Effector memory CD4-positive, alpha-beta T cell (primary cell): ENCODE data around the gene ELL2.

Experiments
- DNase-seq, 3 donors: peaks; one replicate each; pipeline ENCODE4 v3.0.0-alpha.2; 2020
- H3K27ac ChIP-seq: 2 replicates; pipeline ENCODE4 v1.7.0; 2013; ENCODE audit warnings: mild to moderate bottlenecking, low read length, moderate library complexity; ENCODE audit not compliant: insufficient read depth, poor library complexity, severe bottlenecking
- H3K27me3 ChIP-seq: replicated peaks from 2 replicates; pipeline ENCODE4 v1.7.0; 2013; ENCODE audit warnings: mild to moderate bottlenecking, low read length; ENCODE audit not compliant: insufficient read depth, control insufficient read depth, poor library complexity, severe bottlenecking
- H3K36me3 ChIP-seq: 2 replicates; pipeline ENCODE4 v1.7.0; 2013; ENCODE audit warnings: mild to moderate bottlenecking, low read length, moderate library complexity; ENCODE audit not compliant: control insufficient read depth, insufficient read depth
- H3K4me1 ChIP-seq: 2 replicates; pipeline ENCODE4 v1.7.0; 2013; ENCODE audit warnings: low read length, mild to moderate bottlenecking; ENCODE audit not compliant: control insufficient read depth, insufficient read depth, poor library complexity, severe bottlenecking
- H3K4me3 ChIP-seq: 2 replicates; pipeline ENCODE4 v1.7.0; 2013; ENCODE audit warnings: low read length, low read depth, mild to moderate bottlenecking; ENCODE audit not compliant: insufficient read depth, poor library complexity, severe bottlenecking
- H3K9me3 ChIP-seq: 2 replicates; pipeline ENCODE4 v1.7.0; 2013; ENCODE audit warnings: mild to moderate bottlenecking, low read length, moderate library complexity; ENCODE audit not compliant: control insufficient read depth

The ELL2 gene

DNA sequence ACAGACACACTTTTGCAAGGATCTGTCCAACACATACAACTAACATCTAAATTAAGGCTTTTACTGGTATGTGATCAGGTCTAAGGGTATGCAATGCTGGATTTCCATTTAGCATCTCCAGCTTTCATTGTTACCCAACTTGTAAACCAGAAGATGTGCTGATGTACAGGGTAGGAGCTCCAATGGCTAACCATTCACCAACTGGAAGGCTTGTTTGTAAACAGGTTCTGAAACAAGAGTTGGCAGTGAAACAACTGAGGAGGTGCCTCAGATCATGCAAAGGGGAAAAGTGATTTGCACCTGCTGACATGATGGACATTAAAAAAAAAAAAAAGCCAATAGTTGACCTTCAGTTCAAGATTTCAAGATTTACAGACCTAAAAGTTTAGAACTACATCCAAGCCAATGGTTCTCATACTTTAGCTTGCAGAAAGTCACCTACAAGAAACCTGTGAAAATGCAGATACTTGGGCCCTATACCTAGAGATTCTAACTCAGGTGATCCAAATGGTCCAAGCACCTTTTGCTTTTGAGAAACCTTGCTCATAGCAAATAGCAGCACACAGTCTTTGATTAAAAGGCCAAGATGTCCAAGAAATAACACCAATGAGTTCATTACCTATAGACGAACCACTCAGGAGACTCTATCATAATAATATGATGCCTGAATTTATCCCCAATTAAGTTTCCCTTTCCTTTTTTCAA, 75.2 kb downstream of the ELL2 start:
- Histone ChIP-seq H3K36me3 (no peaks in the 10 kb centered on the region), H3K27me3 (no peaks in the 10 kb centered on the region), H3K27ac (no peak overlapping the region), H3K9me3 (no peaks in the 10 kb centered on the region), H3K4me1 (no peaks in the 10 kb centered on the region), H3K4me3 (no peak overlapping the region)
- DNase-seq = no peak

DNA sequence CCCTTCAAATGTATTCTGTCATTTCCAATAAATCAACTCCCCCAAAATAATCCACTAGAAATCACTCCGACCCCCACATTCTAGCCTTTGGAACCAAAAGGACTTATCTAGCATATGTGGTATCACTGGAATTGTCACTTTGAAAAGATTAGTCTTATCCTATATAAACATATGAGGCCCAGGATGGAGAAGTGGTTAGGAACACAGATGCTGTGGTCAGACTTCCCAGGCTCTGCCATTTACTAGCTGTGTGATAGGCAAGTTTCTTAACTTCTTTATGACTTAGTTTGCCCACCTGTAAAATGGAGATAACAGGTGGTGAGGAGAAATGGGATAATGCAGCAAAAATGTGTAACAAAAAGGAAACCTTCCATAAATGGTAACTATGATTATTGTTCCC, 77.1 kb downstream of the ELL2 start:
- Histone ChIP-seq H3K27ac (no peak overlapping the region), H3K36me3 (no peaks in the 10 kb centered on the region), H3K9me3 (no peaks in the 10 kb centered on the region), H3K4me3 (no peak overlapping the region), H3K4me1 (no peaks in the 10 kb centered on the region), H3K27me3 (no peaks in the 10 kb centered on the region)
- DNase-seq = no peak

DNA sequence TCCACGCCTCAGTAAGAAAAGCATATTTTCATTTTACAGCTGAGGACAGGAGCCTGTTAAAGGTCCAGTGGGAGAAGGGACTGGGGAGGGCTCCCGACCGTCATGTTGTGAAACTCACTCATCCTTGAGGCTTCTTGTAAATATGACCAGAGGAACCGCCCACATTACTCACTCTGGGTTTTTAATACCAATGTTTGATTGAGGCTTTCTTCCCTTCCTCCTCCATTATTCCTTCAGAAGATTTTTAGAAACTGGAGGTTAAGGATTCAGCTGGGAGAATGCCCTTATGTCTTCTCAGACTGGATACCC, 77.7 kb downstream of the ELL2 start:
- Histone ChIP-seq H3K27me3 (no peaks in the 10 kb centered on the region), H3K4me3 (no peak overlapping the region), H3K9me3 (no peaks in the 10 kb centered on the region), H3K27ac (no peak overlapping the region), H3K4me1 (no peaks in the 10 kb centered on the region), H3K36me3 (no peaks in the 10 kb centered on the region)
- no peak for DNase-seq

DNA sequence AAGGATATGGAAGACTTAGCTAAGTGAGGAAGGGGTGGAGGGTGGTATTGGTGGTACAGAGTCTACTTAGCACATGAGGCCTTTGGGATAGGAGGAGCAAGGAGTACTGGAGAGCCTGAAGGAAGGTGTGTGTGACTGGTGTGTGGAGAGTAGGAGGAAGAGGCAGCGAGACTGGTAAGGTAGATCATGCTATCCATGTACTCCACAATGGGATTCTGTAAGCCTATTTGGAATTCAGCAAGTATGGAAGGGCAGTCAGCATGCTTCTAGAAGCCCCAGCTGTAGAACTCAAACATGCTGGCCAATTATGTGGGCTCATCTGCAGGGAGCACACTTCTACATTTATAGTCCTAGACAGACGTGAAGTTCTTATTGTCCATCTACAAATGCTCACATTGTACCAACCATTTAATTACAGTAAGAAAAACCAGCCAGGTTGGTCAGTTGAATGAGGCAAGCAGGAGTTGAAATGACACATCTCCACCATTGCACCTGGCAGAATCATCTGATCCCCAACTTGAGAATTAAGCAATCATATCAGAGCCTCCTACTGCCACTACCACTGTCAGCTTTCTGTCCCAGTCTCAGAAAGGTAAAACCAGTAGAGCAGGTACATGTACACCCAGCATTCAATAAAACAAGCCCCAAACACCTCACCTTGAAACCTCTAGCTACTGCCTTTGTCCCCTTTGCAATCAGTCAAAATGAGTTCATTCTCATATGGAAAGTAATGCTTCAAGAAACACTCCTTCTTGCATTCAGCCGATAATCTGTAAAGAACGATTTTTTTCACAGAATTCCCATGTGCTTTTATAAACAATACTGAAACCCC, 78.2 kb downstream of the ELL2 start:
- H3K27ac ChIP-seq = no peak overlapping the region
- no peaks in the 10 kb centered on the region for H3K27me3 ChIP-seq
- H3K9me3 ChIP-seq = no peaks in the 10 kb centered on the region
- H3K4me1 ChIP-seq = no peaks in the 10 kb centered on the region
- no peak overlapping the region for H3K4me3 ChIP-seq
- H3K36me3 ChIP-seq = no peaks in the 10 kb centered on the region
- DNase-seq = no peak

DNA sequence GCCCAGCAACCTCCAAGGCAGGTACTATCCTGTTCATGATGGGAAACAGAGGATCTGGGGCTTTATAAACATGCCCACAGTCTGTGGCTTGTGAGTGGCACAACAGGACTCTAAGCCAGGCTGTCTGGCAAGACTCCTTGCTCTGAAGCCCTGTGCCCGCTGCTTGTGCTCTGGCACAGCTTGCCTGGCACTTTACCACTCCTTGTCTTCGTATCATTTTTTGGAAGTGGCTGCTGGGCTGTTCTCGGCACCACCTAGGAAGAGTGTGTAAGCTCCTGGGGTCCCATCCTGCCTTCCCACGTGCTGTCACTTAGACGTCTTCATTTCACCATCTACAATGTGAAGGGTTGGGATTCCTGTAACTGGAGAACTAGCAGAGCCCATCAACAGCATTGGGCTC, 79.8 kb downstream of the ELL2 start:
- H3K9me3 ChIP-seq = no peaks in the 10 kb centered on the region
- DNase-seq = no peak
- H3K27ac ChIP-seq = no peak overlapping the region

DNA sequence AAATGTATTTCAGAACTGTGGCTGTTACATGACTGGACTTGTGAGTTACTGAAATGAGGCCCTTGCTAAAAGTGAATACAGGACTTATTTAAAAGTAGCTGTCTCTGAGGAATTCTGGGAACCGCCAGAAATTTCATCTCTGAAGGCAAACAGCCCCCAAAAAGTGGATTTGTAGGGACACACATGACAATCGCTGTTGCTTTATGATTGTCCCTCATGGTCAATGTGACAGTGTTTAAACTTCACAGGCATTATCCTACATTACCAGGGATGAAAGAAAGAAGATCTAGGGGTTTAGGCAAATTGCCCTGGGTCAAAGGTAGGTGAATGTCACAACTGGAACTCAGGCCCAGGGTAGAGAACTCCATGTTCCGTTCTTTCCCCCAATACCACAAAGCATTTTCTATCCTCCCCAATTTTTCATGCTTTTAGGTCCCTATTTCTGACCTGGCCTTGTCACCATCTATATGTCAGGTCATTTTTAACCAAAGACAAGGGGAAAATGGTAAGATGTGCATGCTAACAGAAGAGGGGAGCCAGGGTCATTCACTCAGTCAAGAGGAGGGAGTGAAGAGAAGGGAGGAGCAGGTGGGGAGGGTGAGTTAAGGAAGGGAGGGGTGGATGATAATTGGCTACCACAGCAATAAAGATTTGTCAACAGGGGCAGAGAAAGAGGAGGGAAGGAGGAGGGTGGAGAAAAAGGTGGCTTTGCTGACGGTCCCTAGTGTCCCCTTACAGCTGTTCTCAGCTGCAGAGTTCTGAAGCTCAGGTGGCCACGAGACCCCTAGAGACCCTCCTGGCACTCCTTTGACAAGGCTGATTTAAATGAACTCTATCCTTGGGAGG, 81.3 kb downstream of the ELL2 start:
- Histone ChIP-seq H3K4me1 (no peaks in the 10 kb centered on the region), H3K36me3 (no peaks in the 10 kb centered on the region), H3K9me3 (no peaks in the 10 kb centered on the region), H3K27me3 (no peaks in the 10 kb centered on the region), H3K27ac (no peak overlapping the region), H3K4me3 (no peak overlapping the region)
- DNase-seq = no peak

More for the DNA sequence above, 79.8 kb downstream of the ELL2 start:
- H3K36me3 ChIP-seq = no peaks in the 10 kb centered on the region
- no peak overlapping the region for H3K4me3 ChIP-seq
- H3K27me3 ChIP-seq = no peaks in the 10 kb centered on the region
- H3K4me1 ChIP-seq = no peaks in the 10 kb centered on the region

DNA sequence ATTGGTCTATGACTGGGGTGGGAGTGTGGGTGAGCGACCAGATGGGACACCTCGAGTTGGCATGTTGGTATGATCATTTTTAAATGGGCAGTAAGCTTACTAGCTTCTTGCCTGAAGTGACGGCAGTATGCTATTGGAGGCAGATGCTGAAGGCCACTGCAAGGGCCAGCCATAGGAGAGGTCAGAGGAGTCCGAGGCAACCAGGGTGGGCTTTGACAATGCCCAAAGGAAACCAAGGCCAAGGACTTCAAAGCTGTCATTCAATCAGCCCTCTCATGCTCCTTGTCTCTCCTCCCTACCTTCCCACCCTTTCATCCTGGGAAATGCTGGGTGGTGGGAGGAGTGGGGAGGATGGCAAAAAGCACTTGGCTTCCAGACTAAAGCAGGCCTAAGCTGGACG, 82.0 kb downstream of the ELL2 start:
- H3K27ac ChIP-seq = no peak overlapping the region
- no peak overlapping the region for H3K4me3 ChIP-seq
- H3K9me3 ChIP-seq = no peaks in the 10 kb centered on the region
- no peaks in the 10 kb centered on the region for H3K4me1 ChIP-seq
- DNase-seq = no peak
- no peaks in the 10 kb centered on the region for H3K27me3 ChIP-seq
- no peaks in the 10 kb centered on the region for H3K36me3 ChIP-seq

DNA sequence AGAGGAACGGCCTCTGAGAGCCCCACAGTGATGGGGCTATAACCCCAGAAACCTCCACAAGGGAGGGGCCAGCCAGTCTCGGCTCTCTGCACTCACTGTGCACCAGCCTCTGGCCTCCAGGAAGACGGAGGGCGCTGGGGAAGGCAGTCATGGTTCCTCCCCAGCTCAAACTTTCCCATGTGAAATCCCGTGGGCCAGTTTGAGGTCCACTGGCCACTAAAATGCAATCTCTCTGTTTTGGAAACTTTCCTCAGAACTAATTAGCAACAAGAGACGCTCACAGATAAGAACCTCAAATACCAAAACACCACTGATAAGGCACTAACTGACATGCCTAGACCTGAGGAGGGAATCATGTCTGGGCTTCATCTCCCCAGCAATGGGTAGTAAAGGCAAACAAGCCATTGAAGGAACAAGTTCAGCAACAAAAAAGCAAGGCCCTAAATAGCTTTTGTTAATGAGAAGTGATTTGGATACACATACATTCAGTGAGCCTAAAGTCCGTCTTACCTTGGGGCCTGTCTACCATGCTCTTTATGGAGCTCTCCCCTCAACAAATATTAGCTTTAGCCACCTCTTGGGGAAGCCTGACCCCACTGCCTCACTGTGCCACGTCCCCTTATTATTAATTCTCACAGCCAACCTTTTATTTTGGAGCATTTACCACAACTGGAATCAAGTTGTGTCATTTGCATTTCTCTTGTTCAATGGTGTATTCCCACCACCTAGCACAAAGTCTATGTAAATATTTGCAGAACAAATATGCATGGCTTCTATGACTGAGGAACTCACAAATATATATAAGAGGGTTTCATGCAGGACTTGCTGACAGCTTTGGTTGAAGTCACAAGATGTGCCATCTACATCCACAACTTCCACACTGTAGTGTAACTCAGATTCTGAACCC, 83.0 kb downstream of the ELL2 start:
- DNase-seq = no peak
- Histone ChIP-seq H3K36me3 (no peaks in the 10 kb centered on the region), H3K27ac (no peak overlapping the region)

DNA sequence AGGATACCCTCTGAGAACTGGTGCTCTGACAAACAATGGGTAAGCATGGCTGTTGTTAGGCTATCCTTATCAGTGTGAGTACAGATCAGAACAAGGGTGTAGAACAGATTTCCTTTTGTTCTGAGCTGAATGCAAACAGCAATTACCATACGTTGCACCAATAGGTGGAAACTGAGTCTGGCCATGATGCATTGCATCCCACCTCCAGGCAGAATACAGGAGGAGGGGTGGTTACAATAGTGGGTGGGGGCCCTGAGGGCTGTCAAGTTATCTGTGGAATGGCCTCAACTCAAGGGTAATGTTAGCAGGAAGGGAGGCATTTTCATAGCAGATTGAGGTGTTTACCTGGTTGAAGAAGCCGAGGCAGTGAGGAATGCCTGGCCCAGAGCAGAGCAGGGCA, 84.9 kb downstream of the ELL2 start:
- Histone ChIP-seq H3K4me3 (no peak overlapping the region), H3K27me3 (no peaks in the 10 kb centered on the region), H3K27ac (no peak overlapping the region), H3K36me3 (no peaks in the 10 kb centered on the region), H3K9me3 (no peaks in the 10 kb centered on the region), H3K4me1 (no peaks in the 10 kb centered on the region)
- DNase-seq = no peak

More for the DNA sequence above, 83.0 kb downstream of the ELL2 start:
- H3K9me3 ChIP-seq = no peaks in the 10 kb centered on the region
- no peaks in the 10 kb centered on the region for H3K4me1 ChIP-seq
- H3K27me3 ChIP-seq = no peaks in the 10 kb centered on the region
- H3K4me3 ChIP-seq = no peak overlapping the region
